ENCODE measurements around the gene ATG10.

DNA sequence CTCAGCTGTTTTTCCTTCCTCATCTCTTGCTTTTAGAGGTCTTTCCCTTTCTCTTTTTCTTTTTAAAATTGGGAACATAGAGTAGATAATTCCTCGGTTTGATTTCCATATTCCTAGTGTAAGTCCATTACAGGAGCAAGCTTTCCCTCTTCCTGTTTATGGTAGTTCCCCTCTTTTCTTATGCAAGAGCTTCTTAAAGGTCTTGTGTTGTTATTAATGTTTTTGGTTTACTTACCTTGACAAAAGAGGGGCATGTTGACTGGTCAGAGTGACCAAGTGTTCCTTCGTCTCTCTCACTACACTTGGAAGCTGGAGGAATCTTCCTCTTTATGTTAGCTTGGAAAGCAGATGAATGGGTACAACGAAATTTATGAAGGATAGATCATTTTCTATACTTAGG is 8.3 kb downstream of the ATG10 start:
- TF ChIP-seq, protein P1, sequence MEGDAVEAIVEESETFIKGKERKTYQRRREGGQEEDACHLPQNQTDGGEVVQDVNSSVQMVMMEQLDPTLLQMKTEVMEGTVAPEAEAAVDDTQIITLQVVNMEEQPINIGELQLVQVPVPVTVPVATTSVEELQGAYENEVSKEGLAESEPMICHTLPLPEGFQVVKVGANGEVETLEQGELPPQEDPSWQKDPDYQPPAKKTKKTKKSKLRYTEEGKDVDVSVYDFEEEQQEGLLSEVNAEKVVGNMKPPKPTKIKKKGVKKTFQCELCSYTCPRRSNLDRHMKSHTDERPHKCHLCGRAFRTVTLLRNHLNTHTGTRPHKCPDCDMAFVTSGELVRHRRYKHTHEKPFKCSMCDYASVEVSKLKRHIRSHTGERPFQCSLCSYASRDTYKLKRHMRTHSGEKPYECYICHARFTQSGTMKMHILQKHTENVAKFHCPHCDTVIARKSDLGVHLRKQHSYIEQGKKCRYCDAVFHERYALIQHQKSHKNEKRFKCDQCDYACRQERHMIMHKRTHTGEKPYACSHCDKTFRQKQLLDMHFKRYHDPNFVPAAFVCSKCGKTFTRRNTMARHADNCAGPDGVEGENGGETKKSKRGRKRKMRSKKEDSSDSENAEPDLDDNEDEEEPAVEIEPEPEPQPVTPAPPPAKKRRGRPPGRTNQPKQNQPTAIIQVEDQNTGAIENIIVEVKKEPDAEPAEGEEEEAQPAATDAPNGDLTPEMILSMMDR (conservative IDR thresholded peaks at IDR 0.05; ENCODE audit: low read depth in 2 of 2): no peak
- TF ChIP-seq EZH2 (IDR thresholded peaks at IDR 0.05; ENCODE audit: low read depth, unreplicated experiment): no peak
- TF ChIP-seq, protein P2, sequence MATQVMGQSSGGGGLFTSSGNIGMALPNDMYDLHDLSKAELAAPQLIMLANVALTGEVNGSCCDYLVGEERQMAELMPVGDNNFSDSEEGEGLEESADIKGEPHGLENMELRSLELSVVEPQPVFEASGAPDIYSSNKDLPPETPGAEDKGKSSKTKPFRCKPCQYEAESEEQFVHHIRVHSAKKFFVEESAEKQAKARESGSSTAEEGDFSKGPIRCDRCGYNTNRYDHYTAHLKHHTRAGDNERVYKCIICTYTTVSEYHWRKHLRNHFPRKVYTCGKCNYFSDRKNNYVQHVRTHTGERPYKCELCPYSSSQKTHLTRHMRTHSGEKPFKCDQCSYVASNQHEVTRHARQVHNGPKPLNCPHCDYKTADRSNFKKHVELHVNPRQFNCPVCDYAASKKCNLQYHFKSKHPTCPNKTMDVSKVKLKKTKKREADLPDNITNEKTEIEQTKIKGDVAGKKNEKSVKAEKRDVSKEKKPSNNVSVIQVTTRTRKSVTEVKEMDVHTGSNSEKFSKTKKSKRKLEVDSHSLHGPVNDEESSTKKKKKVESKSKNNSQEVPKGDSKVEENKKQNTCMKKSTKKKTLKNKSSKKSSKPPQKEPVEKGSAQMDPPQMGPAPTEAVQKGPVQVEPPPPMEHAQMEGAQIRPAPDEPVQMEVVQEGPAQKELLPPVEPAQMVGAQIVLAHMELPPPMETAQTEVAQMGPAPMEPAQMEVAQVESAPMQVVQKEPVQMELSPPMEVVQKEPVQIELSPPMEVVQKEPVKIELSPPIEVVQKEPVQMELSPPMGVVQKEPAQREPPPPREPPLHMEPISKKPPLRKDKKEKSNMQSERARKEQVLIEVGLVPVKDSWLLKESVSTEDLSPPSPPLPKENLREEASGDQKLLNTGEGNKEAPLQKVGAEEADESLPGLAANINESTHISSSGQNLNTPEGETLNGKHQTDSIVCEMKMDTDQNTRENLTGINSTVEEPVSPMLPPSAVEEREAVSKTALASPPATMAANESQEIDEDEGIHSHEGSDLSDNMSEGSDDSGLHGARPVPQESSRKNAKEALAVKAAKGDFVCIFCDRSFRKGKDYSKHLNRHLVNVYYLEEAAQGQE (IDR thresholded peaks at IDR 0.05; ENCODE audit: unreplicated experiment): no peak
- no peak for TF ChIP-seq EZH2phosphoT487 (IDR thresholded peaks at IDR 0.05; ENCODE audit: unreplicated experiment)
- no peak for TF ChIP-seq CREB1 (CRISPR knock-in tag; IDR thresholded peaks at IDR 0.05; ENCODE audit: low read depth)
- no peak for TF ChIP-seq ZNF114 (CRISPR knock-in tag; IDR thresholded peaks at IDR 0.05)
- no peak for TF ChIP-seq STAT1 (IDR thresholded peaks at IDR 0.05; ENCODE audit: unreplicated experiment)
- TF ChIP-seq POLR2AphosphoS5 (IDR thresholded peaks at IDR 0.05; ENCODE audit: low read depth): 0 out of 2 replicates have a peak, but pooled peaks have one; percentile 20
- TF ChIP-seq, protein P3, sequence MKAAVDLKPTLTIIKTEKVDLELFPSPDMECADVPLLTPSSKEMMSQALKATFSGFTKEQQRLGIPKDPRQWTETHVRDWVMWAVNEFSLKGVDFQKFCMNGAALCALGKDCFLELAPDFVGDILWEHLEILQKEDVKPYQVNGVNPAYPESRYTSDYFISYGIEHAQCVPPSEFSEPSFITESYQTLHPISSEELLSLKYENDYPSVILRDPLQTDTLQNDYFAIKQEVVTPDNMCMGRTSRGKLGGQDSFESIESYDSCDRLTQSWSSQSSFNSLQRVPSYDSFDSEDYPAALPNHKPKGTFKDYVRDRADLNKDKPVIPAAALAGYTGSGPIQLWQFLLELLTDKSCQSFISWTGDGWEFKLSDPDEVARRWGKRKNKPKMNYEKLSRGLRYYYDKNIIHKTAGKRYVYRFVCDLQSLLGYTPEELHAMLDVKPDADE (IDR thresholded peaks at IDR 0.05): peak; percentile 72
- peak; percentile 96 for TF ChIP-seq NANOG (IDR thresholded peaks at IDR 0.05; ENCODE audit: borderline replicate concordance)
- no peak for TF ChIP-seq JUNB (IDR thresholded peaks at IDR 0.05; ENCODE audit: unreplicated experiment)
- TF ChIP-seq ZNF331 (CRISPR knock-in tag; IDR thresholded peaks at IDR 0.05; ENCODE audit: low read depth): no peak
